ENCODE results near the gene ADAMTS1.

DNA sequence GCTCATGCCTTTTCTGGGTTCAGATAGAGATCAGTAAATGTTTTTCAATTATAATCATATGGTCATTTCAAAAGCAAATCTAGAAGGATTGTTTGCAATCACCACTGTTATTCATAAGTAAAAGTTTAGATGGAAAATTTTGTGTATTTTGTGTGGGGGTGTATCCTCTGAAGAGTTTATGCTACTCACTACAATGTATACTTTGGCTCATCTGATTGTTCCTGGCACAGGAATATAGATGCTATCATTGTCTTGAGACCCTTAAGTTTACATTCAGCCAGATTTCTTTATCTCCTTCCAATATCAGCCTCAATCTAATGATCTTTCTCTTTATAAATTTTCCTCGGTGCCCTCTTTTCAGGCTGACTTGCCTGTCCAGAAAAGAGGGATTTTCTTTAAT lies 33.0 kb downstream of the ADAMTS1 start:
- TF ChIP-seq EZH2 (IDR thresholded peaks at IDR 0.05; ENCODE audit: borderline replicate concordance) (no peak), CTCF (IDR thresholded peaks at IDR 0.05; ENCODE audit: poor library complexity) (no peak)
